ENCODE data around the gene NR4A3. TPM values are rescaled to one million over a fixed set of nuclear protein-coding genes. Genes with fewer than 3 reads are reported as not detected.

The NR4A3 gene
- total RNA-seq: 1 to 10 TPM in 5 of 7 donors, under 1 TPM in 2; 0.32 to 6.7 (median 2.8) TPM
- polyA plus RNA-seq: 1 to 10 TPM; 1.1 to 1.8 (median 1.2) TPM
- long read RNA-seq, donor 1, partial matches to known transcripts: 0 of 1 reads
- long read RNA-seq, donor 1, other reads (novel, unspliced or antisense): 0 of 1 reads
- long read RNA-seq, donor 2: 0 reads

DNA sequence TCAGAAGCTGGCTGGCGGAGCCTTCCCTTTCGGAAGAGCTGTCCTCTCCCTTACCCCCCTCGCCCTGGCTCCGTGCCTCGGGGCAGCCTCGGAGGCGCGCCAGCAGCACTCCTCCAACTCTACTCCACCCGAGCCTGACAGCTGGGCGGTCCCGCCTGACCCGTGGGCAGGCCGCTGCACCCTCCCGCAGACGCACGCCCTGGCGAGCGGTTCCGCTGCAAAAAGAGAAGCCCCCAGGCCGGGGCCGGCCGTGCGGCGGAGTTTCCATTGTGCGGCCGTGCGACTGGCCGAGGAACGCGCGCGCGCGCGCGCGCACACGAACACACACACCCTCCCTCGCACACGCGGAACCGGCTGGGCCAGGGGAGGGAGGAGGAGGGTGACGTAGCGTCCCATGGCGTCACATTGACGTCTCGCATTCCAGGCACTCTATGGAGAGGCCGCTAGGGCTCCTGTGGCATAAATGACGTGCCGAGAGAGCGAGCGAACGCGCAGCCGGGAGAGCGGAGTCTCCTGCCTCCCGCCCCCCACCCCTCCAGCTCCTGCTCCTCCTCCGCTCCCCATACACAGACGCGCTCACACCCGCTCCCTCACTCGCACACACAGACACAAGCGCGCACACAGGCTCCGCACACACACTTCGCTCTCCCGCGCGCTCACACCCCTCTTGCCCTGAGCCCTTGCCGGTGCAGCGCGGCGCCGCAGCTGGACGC is at the start of gene NR4A3:
Gene NR4A3, plus strand, starts transcription at position 490 of the 713 bp plus-strand sequence. CDS start 6,158 bp downstream, outside the sequence.
- peaks cover 7 to 47% (median 33%) of the 10 kb centered on the region in 7 donors for H3K27me3 ChIP-seq (replicated peaks in 1 of 7)
- peak; percentile 95 for DNase-seq
- H3K36me3 ChIP-seq: no peaks in the 10 kb centered on the region
- H3K27ac ChIP-seq: peak within 1 kb of the TSS; percentile 94 to 99 (median 97)
- H3K9me3 ChIP-seq: no peaks in the 10 kb centered on the region
- H3K4me1 ChIP-seq: peaks cover 31 to 75% (median 60%) of the 10 kb centered on the region in 6 donors
- H3K4me3 ChIP-seq: peak within 1 kb of the TSS; percentile 67 to 94 (median 91)
- 0 to 1% (median 0%) methylated on average over 27 to 75 of the region's 75 CpGs for WGBS, 5 donors
- intact Hi-C loops (cut with DNase I; ENCODE audit: low total_unique reads): no loop called here
- peak in 1 of 3 donors; percentile 61 for TF ChIP-seq POLR2A (IDR thresholded peaks at IDR 0.05)
- peak; percentile 8 to 72 (median 48) for TF ChIP-seq CTCF (IDR thresholded peaks at IDR 0.05 in 8 of 11, conservative IDR thresholded peaks at IDR 0.05 in 3 of 11)
- TF ChIP-seq POLR2AphosphoS5 (IDR thresholded peaks at IDR 0.05): peak; percentile 91 to 94 (median 91)

DNA sequence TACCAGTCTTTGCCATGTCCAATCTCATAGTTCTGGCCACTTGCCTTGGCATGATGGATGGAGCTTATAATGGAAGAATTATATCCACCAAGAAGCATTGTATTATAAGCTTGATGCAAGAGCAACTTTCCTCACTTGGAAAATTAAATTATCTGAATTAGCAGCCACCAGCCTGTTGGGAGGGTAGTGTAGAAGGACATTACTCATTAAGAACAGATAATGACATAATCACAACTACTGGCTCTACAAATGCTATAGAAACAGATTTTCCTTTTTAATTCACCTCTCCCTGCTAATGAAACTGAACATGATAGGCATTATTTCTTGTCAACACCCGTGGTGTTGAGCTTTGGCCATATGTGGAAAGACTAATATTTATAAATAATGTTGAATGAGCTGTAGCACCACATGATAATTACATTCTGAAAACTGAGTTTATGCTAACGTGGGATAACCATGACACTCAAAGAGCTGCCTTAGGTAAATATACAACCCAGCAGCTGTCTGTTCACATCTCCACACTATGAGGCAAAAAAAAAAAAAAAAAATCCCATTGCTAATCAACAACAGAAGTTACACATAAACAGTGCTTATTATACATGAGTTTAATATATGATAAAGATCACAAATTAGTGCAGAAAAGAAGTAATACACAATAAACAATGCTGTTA is 48.1 kb upstream of the NR4A3 start:
- DNase-seq: no peak
- intact Hi-C loops (cut with DNase I; ENCODE audit: low total_unique reads): no loop called here
- H3K27ac ChIP-seq: no peak overlapping the region
- no peak overlapping the region for H3K4me3 ChIP-seq
- no peaks in the 10 kb centered on the region for H3K36me3 ChIP-seq
- no peaks in the 10 kb centered on the region for H3K9me3 ChIP-seq
- H3K27me3 ChIP-seq (replicated peaks in 1 of 7): peaks cover 0 to 6% (median 0%) of the 10 kb centered on the region in 7 donors
- 73 to 86% (median 75%) methylated on average over 2 of the region's 2 CpGs for WGBS, 5 donors
- no peaks in the 10 kb centered on the region for H3K4me1 ChIP-seq
- no peak for TF ChIP-seq POLR2A (IDR thresholded peaks at IDR 0.05)

DNA sequence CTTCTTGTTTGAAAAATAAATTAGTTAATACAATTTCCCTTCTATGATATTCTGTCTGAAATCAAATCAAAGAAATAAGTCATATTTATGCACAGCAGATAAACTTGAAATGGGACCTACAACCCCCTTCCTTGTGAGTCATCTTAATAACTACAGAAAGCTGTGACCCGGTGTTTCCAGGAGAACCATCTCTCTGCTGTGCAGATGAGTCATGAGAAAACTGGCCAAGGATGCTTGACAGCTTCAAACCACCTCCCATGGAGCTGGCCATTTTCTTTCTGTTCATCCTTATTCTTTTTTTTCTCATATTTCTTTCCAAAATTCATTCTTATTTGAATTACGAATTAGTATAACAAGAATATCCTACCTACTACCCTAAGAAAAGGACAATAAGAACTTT is 43.4 kb upstream of the NR4A3 start:
- H3K4me1 ChIP-seq: no peaks in the 10 kb centered on the region
- TF ChIP-seq POLR2AphosphoS5 (IDR thresholded peaks at IDR 0.05): no peak
- TF ChIP-seq CTCF (IDR thresholded peaks at IDR 0.05 in 8 of 11, conservative IDR thresholded peaks at IDR 0.05 in 3 of 11): no peak
- no peak for TF ChIP-seq POLR2A (IDR thresholded peaks at IDR 0.05)
- DNase-seq: no peak
- no peaks in the 10 kb centered on the region for H3K9me3 ChIP-seq
- H3K4me3 ChIP-seq: no peak overlapping the region
- intact Hi-C loops (cut with DNase I; ENCODE audit: low total_unique reads): no loop called here
- H3K36me3 ChIP-seq: no peaks in the 10 kb centered on the region
- 69 to 86% (median 77%) methylated on average over 2 of the region's 2 CpGs for WGBS, 5 donors
- no peak overlapping the region for H3K27ac ChIP-seq
- H3K27me3 ChIP-seq (replicated peaks in 1 of 7): peaks cover 0 to 6% (median 0%) of the 10 kb centered on the region in 7 donors

DNA sequence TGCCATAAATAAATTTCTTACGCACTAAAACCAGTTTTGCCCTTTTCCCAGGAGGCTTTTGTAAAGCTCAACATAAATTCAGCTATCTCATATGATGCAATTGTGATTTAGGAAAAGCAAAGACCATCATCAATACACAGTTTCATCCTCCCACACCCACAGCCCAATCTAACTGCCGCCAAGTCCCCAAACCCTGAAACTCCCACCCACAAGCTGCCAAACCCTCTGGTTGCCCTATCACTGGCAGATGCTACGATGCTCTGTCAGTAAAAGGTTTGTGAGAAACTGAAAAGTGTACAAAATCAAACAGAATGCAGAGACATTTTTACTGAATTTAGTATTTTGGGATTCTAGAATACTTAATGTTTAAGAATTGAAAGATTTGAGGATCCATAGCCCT is 42.8 kb upstream of the NR4A3 start:
- Histone ChIP-seq H3K9me3 (no peaks in the 10 kb centered on the region), H3K27ac (no peak overlapping the region), H3K36me3 (no peaks in the 10 kb centered on the region), H3K27me3 (replicated peaks in 1 of 7) (peaks cover 0 to 6% (median 0%) of the 10 kb centered on the region in 7 donors), H3K4me3 (no peak overlapping the region), H3K4me1 (no peaks in the 10 kb centered on the region)
- 84 to 95% (median 89%) methylated on average over 3 of the region's 3 CpGs for WGBS, 5 donors
- no peak for TF ChIP-seq POLR2AphosphoS5 (IDR thresholded peaks at IDR 0.05)
- no peak for TF ChIP-seq CTCF (IDR thresholded peaks at IDR 0.05 in 8 of 11, conservative IDR thresholded peaks at IDR 0.05 in 3 of 11)
- no peak for TF ChIP-seq POLR2A (IDR thresholded peaks at IDR 0.05)
- intact Hi-C loops (cut with DNase I; ENCODE audit: low total_unique reads): no loop called here
- no peak for DNase-seq
